ENCODE measurements around the gene WDR7.

WDR7 gene

GRCh38 chr18:57077005-57077765 is 426.0 kb downstream of the WDR7 start:
- no peak for DNase-seq (ENCODE audit: low read depth, low spot score)

- no peak for DNase-seq (ENCODE audit: low read depth, low spot score)
Observed at GRCh38 chr18:57077786-57078552, 426.8 kb downstream of the WDR7 start.

GRCh38 chr18:57078614-57079013 is 427.5 kb downstream of the WDR7 start:
- no peak for DNase-seq (ENCODE audit: low read depth, low spot score)

GRCh38 chr18:57080479-57080878 is 429.3 kb downstream of the WDR7 start:
- DNase-seq (ENCODE audit: low read depth, low spot score), result no peak

- DNase-seq (ENCODE audit: low read depth, low spot score), result no peak
Observed at GRCh38 chr18:57081899-57082298, 430.7 kb downstream of the WDR7 start.

- no peak for DNase-seq (ENCODE audit: low read depth, low spot score)
Observed at GRCh38 chr18:57083485-57083884, 432.3 kb downstream of the WDR7 start.

- no peak for DNase-seq (ENCODE audit: low read depth, low spot score)
Observed at GRCh38 chr18:57084331-57085271, 433.4 kb downstream of the WDR7 start.

- no peak for DNase-seq (ENCODE audit: low read depth, low spot score)
Observed at GRCh38 chr18:57085371-57085770, 434.2 kb downstream of the WDR7 start.

- no peak for DNase-seq (ENCODE audit: low read depth, low spot score)
Observed at GRCh38 chr18:57086163-57086562, 435.0 kb downstream of the WDR7 start.
